Omental fat pad (tissue), 4 donors: ENCODE data around the gene OR8K5. TPM values are rescaled to one million over a fixed set of nuclear protein-coding genes. Genes with fewer than 3 reads are reported as not detected.

Experiments
- ATAC-seq: fragments of 150-250 bp; one replicate; pipeline ENCODE4 v1.9.1; 2016; ENCODE audit warnings: mild to moderate bottlenecking, moderate library complexity; ENCODE audit not compliant: low FRiP score
- DNase-seq: peaks from one replicate; pipeline ENCODE4 v3.0.0-alpha.2; 2019; ENCODE audit warnings: low spot score
- total RNA-seq, 4 donors: library from RNA; depleted of rRNA; stranded (reverse); fragments of >200 nt; gene quantifications; one replicate each; pipeline ENCODE4 v1.1.0, GENCODE V29; 2016
- TF ChIP-seq, protein P1 (sequence below), 3 donors: fragments of 450-650 bp; IDR thresholded peaks; one replicate each; pipeline ENCODE4 v1.5.1; 2016 to 2017; ENCODE audit warnings: antibody characterized with exemption in 3 of 3, mild to moderate bottlenecking in 3 of 3, moderate library complexity in 2 of 3

OR8K5 gene, protein sequence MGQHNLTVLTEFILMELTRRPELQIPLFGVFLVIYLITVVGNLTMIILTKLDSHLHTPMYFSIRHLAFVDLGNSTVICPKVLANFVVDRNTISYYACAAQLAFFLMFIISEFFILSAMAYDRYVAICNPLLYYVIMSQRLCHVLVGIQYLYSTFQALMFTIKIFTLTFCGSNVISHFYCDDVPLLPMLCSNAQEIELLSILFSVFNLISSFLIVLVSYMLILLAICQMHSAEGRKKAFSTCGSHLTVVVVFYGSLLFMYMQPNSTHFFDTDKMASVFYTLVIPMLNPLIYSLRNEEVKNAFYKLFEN
- total RNA-seq: not detected

DNA sequence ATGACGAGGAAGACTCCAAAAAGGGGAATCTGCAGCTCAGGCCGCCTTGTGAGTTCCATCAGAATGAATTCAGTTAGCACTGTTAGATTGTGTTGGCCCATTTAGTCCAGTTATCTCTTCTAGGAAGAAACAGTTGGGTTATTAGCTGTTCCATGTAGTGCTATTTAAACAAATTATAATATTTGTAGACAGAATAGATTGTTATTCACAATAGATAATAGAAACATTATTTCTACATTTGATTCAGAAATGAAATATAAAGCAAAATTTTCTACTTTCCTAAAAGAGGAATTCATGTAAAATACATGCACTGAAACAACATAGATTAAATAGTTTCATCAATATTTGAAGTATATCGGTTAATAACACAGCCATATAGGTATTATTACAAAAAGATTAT lies at the start of gene OR8K5:
Gene OR8K5, minus strand, starts transcription at position 101 of the 400 bp plus-strand sequence. Its CDS starts 0 bp downstream, at position 101.
- TF ChIP-seq, protein P1, sequence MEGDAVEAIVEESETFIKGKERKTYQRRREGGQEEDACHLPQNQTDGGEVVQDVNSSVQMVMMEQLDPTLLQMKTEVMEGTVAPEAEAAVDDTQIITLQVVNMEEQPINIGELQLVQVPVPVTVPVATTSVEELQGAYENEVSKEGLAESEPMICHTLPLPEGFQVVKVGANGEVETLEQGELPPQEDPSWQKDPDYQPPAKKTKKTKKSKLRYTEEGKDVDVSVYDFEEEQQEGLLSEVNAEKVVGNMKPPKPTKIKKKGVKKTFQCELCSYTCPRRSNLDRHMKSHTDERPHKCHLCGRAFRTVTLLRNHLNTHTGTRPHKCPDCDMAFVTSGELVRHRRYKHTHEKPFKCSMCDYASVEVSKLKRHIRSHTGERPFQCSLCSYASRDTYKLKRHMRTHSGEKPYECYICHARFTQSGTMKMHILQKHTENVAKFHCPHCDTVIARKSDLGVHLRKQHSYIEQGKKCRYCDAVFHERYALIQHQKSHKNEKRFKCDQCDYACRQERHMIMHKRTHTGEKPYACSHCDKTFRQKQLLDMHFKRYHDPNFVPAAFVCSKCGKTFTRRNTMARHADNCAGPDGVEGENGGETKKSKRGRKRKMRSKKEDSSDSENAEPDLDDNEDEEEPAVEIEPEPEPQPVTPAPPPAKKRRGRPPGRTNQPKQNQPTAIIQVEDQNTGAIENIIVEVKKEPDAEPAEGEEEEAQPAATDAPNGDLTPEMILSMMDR (IDR thresholded peaks at IDR 0.05): no peak
- ATAC-seq: no peak

DNA sequence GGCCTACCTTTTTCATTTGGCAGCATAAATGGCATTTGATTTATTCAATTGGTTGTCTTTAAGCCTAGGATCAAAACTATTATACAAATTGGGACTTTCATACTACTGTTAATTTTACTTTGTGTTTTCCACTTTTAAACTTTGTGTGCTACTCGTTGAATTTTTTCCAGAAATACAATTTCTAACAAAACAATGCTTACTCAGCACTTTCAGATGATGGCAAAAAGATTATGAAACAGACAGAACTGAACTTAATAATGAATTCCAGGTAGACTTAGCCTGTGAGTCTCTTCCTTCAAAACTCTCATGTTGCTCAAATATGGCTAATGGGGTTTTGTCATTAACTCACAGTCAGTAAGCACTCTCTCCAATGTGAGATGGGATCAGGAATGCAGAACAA lies 47.7 kb upstream of the OR8K5 start:
- TF ChIP-seq, protein P1 (IDR thresholded peaks at IDR 0.05): no peak
- DNase-seq (no peak), ATAC-seq (no peak)

More for the DNA sequence above, at the start of gene OR8K5:
- DNase-seq: no peak

DNA sequence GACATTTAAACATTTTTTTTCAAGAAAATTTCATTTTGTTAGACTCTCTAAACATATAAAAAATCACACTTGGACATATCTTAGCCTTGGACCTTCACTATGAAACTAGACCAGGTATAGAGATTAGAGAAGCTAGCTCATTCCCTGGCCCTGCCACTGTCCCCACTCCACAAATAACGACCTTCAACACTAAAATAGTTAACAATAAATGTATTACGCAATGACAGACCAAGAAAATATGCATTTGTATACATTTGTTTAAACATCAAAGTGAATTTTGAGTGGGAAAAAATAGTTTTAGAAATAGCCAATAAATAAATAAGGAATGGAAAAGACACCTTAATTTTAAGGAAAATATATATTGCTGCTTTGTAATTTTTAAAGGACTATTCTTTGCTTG lies 37.2 kb upstream of the OR8K5 start:
- DNase-seq (no peak), ATAC-seq (no peak)
- TF ChIP-seq, protein P1 (IDR thresholded peaks at IDR 0.05): no peak

DNA sequence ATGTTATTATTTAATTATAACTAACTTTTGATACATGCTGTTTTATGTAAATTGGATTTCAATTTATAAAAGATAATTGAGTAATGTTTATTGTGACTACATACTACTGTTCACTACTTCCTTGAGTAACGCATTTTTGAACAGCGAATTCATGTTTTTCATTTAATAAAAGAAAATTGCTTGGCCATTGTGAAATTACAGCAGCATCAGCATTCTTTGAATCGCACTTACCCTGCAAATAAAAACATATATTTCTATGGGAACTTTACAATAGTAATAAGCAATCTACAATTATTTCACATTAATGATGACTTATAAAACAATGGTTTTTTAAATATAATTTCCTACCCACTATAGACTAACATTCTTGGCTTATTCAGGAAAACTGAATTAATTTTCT lies 36.6 kb upstream of the OR8K5 start:
- DNase-seq (no peak), ATAC-seq (no peak)
- TF ChIP-seq, protein P1 (IDR thresholded peaks at IDR 0.05): no peak

DNA sequence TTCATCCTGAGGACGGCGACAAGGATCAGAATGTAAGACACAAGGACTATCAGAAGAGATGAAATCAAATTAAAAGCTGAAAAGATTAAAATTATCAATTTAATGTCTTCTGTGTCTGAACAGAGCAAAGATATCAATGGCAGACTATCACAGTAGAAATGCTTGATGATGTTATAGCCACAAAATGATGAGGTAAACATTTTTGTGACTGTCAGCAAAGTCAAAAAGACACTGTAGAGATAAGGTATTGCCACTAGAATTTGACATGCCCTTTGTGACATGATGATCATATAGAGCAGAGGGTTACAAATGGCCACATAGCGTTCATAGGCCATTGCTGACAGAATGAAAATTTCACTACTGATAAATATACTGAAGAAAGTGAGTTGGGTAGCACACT lies 28.5 kb upstream of the OR8K5 start:
- TF ChIP-seq, protein P1 (IDR thresholded peaks at IDR 0.05): no peak
- DNase-seq: no peak
- no peak for ATAC-seq

DNA sequence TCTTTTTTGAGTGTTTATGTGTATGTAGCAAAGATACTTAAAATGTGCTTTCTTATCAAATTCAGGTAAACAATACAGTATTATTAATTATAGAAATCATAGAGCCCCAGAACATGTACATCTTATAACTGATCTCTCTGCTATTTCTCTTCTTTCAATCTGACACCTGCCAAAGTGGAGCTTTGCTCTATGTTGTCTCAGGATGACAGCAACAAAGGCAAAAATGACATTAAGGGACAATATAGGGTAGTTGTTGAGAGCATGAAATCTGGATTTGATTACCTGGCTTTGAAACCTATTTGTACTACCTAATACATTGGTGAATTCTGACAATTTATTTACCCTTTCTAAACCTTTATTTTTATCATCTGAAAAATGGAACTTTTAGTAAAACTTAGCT lies 23.3 kb upstream of the OR8K5 start:
- DNase-seq (no peak), ATAC-seq (no peak)
- TF ChIP-seq, protein P1 (IDR thresholded peaks at IDR 0.05): no peak

DNA sequence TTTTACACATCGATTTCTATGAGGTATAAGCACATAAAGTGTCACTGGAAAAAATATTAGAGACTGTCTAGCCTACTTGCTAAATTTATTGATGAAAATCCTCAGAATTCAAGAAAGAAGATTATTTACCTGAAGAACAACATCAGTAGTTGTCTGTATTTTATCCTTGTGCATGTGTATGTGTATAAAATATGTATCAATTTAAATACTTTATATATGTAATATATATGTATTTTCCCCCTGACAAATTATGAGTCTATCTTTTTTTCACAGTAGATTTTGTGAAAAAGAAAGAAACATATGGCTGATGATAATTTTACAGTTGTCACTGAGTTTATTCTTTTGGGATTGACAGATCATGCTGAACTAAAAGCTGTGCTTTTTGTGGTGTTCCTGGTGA lies 16.2 kb upstream of the OR8K5 start, which contains the start of gene OR5J2:
Gene OR5J2, plus strand, starts transcription at position 301 of the 400 bp plus-strand sequence. Its CDS starts 0 bp downstream, at position 301.
- ATAC-seq: no peak
- no peak for DNase-seq
- TF ChIP-seq, protein P1 (IDR thresholded peaks at IDR 0.05): no peak
